Hematopoietic multipotent progenitor cell (in vitro differentiated cells): ENCODE results near the gene CHTOP. TPM values are rescaled to one million over a fixed set of nuclear protein-coding genes. Genes with fewer than 3 reads are reported as not detected.

Experiments used
- DNase-seq, 3 donors: peaks; one replicate each; pipeline ENCODE4 v3.0.0-alpha.2; 2011 to 2015; ENCODE audit warnings: low read depth in 2 of 3, low spot score in 2 of 3
- small RNA-seq: library from RNA; depleted of rRNA; stranded (forward); fragments of <200 nt; gene quantifications from one replicate; pipeline ENCODE3, GENCODE V24; 2012
- total RNA-seq: library from RNA; depleted of rRNA; stranded (reverse); fragments of >200 nt; gene quantifications from one replicate; pipeline ENCODE4 v1.2.3, GENCODE V29; 2012

The CHTOP gene
- total RNA-seq, 1 donor, result 53.1 TPM

DNA sequence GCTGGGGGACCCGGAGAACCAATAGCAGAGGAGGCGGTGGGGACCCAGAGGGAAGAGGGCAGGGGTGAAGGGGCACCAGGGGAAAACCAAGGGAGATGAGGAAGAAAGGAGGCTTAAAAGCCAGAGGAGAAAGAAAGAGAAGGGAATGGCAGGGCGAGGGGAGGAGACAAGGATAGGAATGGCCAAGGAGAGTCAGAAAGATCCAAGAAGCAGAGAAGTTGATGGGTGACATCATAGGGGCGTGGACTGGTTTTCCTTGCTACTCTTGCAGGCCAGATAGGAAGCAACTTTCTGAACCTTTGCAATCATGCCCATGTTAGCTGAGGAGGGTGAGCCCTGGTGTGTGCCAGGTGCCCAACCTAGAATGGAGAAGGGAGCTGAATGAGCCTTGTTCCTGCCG, 50.0 kb downstream of the CHTOP start:
- DNase-seq, result no peak

GRCh38 chr1:153684892-153685291, 51.0 kb downstream of the CHTOP start:
- DNase-seq, result no peak

GRCh38 chr1:153685544-153686340, 51.9 kb downstream of the CHTOP start:
- DNase-seq, result no peak

GRCh38 chr1:153687346-153688125, 53.7 kb downstream of the CHTOP start:
- DNase-seq, result no peak

DNA sequence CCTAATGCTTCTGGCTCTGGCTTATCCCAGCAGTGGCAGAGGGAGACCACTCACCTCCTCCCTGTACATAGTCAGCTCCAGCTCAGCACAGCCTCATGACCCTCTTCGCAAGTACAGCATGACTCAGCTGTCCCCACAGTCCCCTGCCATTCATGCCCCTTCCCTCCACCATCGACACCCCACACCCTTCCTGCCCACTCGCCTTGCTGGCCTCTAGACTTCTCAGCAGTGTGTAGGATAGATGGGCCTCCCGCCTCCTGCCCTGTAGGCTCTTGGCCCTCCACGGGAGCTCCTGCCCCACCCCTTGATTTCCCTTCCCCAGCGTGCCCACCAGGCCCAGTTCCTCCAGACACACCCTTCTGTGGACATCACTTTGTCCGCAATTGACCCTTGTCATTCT, 54.4 kb downstream of the CHTOP start:
- no peak for DNase-seq

GRCh38 chr1:153688736-153689328, 55.0 kb downstream of the CHTOP start:
- DNase-seq, result no peak

GRCh38 chr1:153693466-153693865, 59.6 kb downstream of the CHTOP start:
- DNase-seq, result no peak

Small RNAs within 50 kb of the gene (small RNA-seq; reads per million reads assigned to genes)
- not detected for gene MIR8083

Other genes with a start within 250 kb of the CHTOP start
- gene S100A8, start 243.0 kb upstream of the CHTOP start, total RNA-seq, result 12.1 TPM
- gene S100A7A, start 217.5 kb upstream of the CHTOP start, total RNA-seq, result not detected
- not detected for gene S100A7, start 173.4 kb upstream of the CHTOP start, total RNA-seq
- gene S100A6, start 98.1 kb upstream of the CHTOP start, total RNA-seq, result 177 TPM
- gene S100A5, start 93.1 kb upstream of the CHTOP start, total RNA-seq, result 0.27 TPM
- 183 TPM for gene S100A4, start 88.3 kb upstream of the CHTOP start, total RNA-seq
- not detected for gene S100A3, start 84.8 kb upstream of the CHTOP start, total RNA-seq
- 0.27 TPM for gene S100A2, start 68.2 kb upstream of the CHTOP start, total RNA-seq
- gene S100A16, start 20.9 kb upstream of the CHTOP start, total RNA-seq, result 1.1 TPM
- gene S100A14, start 17.7 kb upstream of the CHTOP start, total RNA-seq, result not detected
- 2.7 TPM for gene S100A13, start 6.6 kb upstream of the CHTOP start, total RNA-seq
- gene S100A1, start 5.6 kb upstream of the CHTOP start, total RNA-seq, result 0.54 TPM
- 46.0 TPM for gene SNAPIN, start 24.6 kb downstream of the CHTOP start, total RNA-seq
- gene ILF2, start 36.9 kb downstream of the CHTOP start, total RNA-seq, result 225 TPM
- 0.27 TPM for gene NPR1, start 44.6 kb downstream of the CHTOP start, total RNA-seq
- 57.4 TPM for gene INTS3, start 94.0 kb downstream of the CHTOP start, total RNA-seq
- gene SLC27A3, start 141.3 kb downstream of the CHTOP start, total RNA-seq, result 12.7 TPM